HG03175 (cell line): Measurements from ENCODE around the gene GOLGA8M.
"Not testable (repeated sequence)": the region's sequence is repeated elsewhere in the genome, so short reads cannot be mapped to it uniquely, and the experiment has no call there.

Experiments
- ATAC-seq: cut with Tn5 transposase; IDR thresholded peaks from one replicate; pipeline ENCODE4 v1.9.1; 2021; ENCODE audit warnings: mild to moderate bottlenecking, moderate library complexity; ENCODE audit not compliant: unreplicated experiment

GOLGA8M gene

GRCh38 chr15:28663717-28664116, 48.5 kb downstream of the GOLGA8M start:
- ATAC-seq: not testable (repeated sequence)

- ATAC-seq: not testable (repeated sequence)
Measured at GRCh38 chr15:28660750-28661149, 51.5 kb downstream of the GOLGA8M start.

GRCh38 chr15:28656018-28656360, 56.2 kb downstream of the GOLGA8M start:
- not testable (repeated sequence) for ATAC-seq

GRCh38 chr15:28655329-28656017, 56.7 kb downstream of the GOLGA8M start:
- ATAC-seq: not testable (repeated sequence)

- ATAC-seq: not testable (repeated sequence)
Measured at GRCh38 chr15:28654194-28654593, 58.0 kb downstream of the GOLGA8M start.

- not testable (repeated sequence) for ATAC-seq
Measured at GRCh38 chr15:28652538-28652937, 59.7 kb downstream of the GOLGA8M start.
